ENCODE results near the gene DUSP2.
"Not testable (repeated sequence)": the region's sequence is repeated elsewhere in the genome, so short reads cannot be mapped to it uniquely, and the experiment has no call there.

The DUSP2 gene

DNA sequence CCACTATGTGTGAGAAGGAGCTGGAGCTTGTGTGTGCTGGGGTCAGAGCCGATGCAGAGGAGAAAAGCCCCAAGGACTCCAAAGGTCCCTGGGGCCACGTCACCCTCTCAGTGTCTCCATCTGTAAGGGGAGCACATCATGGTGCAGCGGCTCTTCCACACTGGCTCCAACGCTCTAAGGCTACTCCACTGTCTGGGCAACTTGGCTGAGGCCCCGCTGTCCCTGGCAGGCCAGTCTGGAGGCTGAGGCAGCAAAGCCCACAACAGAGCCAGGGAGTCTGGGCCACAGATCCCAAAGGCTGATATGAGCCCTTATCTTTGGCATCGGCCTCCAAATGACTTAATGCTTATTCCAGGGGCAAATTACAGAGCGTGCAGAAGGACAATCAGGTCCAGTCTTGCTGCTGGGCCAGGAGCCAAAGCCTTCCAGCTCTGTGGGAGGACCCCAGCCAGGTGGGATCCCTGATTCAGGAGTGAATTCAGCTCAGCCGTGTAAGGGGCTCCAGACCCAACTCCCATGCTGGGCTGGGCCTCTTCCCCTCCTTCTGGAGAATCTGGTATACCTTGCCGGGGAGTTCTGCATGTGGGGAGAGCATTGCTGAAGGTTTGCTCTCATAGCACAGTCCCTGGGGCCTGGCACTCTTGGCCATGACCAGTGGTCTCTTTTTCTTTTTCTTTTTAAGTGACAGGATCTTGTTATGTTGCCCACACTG, 1.8 kb upstream of the DUSP2 start:
- no peak for DNase-seq

- peak; percentile 92 for DNase-seq
These were observed 1.1 kb upstream of the DUSP2 start for GRCh38 chr2:96146153-96146880.

DNA sequence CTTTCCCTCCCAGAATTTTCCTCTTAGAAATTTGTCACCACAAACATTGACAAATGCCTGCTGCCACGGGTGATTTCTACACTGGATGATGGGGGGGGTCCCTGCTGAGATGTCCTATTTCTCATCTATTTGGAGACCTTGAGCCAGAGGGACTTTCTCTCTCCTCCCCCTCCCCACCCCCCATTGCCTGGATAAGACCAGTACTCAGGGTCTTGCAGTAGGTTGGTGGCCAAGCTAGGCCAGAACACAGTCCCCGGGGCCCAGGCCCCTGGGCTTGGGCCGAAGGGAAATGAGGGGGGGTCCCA, 560 bp upstream of the DUSP2 start:
- no peak for DNase-seq

GRCh38 chr2:96144481-96145035, 682 bp downstream of the DUSP2 start:
- DNase-seq, result peak; percentile 63

GRCh38 chr2:96143848-96144480, 1.3 kb downstream of the DUSP2 start:
- DNase-seq, result peak; percentile 54

GRCh38 chr2:96143231-96143847, 1.9 kb downstream of the DUSP2 start:
- DNase-seq, result peak; percentile 14

DNA sequence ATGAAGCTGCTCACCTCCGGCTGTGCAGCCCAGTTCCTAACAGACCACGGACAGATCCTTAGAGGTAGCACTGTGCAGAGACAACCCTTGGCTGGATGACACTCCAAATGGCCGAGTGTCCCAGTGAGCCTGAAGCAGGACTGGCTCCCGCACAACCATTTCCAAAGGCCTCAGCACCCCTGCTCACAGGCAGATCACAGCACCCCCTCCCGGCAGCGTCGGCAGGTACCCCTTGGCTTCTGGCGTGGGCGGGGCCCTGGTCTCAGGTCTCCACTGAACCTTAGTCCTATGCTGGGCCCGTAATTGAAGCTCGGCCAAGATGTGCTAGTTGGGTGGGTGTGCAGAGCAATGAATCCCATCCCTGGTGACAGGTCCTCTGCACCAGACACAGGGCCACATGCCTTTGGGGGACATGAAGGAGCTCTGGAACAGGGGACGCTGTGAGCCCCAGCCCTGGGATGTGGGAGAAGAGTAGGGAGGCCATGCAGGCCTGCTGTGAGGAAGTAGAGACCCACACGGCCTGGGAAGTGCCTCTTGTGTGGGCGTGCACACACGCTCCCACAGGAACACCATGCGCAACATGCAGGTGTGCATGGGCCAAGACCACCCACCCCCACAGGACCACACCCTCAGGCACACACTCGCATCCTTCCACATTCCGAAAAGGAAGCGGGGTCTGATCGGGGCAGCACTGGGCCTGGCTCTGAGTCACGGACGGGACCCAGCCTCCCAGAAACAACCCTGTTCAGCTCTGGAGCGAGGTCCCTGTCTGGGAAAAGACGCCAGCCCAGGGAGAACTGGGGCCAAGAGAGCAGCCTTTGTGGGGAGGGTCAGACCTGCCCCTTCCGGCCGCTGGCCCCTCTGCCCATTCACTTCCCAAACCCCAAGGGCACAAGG, 2.8 kb downstream of the DUSP2 start:
- DNase-seq, result peak; percentile 73

DNA sequence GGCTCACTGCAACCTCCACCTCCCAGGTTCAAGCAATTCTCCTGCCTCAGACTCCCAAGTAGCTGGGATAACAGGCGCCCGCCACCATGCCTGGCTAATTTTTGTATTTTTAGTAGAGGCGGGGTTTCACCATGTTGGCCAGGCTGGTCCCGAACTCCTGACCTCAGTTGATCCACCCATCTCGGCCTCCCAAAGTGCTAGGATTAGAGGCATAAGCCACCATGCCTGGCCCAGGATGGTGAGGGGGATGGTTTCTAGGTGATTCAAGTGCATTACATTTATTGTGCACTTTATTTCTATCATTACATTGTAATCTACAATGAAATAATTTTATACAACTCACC, 3.6 kb downstream of the DUSP2 start:
- not testable (repeated sequence) for DNase-seq

DNA sequence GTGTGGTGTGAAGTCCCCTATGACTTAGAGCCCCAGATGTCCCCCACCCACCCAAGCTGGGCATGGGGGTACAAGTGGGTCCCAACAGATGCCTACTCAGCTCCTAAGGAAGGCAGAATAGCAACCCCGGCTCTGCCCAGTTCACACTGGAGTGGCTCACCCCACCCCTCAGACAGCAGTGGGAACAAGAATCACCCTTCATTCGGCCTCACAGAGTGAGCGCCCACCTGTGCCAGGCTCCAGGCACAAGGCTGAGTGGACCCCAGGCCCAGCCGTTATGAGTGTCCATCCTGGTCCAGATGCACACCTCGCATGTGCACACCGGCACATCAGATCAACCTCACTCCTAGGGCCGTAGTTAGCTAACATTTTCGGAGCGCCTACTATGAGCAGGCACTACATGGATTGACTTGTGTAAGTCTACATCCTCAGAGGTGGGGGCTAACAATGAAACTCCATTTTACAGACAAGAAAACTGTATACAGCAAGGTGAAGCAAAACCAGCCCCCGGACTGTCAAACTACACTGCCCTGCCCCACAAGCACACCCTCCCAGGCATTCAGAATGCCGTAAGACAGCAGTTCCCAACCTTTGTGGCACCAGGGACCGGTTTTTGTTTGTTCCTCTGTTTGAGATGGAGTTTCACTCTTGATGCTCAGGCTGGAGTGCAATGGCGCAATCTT, 4.2 kb downstream of the DUSP2 start:
- no peak for DNase-seq

DNA sequence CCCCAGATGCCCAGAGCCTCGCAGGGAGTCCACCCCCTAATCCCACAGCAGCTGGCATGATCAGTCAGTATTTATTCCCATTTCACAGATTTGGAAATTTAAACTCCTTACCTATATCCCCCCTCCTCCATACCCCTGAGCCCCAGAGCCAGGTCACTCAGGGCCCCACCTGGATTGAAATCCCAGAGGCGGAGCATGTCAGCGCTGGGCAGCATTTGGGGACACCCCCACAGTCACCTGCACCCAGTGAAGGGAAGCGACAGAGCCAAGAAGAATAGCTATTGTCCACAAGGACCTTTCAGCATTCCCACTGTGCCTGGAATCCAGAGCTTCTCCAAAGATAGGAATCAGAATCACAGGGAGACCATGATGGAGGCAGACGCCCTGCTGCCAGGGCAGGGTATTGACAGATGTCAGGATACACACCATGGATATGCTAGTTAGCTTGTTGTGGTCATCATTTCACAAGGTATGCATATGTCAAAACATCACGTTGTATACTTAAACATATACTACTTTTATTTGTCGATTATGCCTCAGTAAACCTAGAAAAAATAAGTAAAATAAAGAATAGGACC, 6.0 kb downstream of the DUSP2 start:
- DNase-seq, result no peak

- peak; percentile 70 for DNase-seq
These were observed 6.8 kb downstream of the DUSP2 start, which contains the start of gene ASTL for GRCh38 chr2:96138179-96139145. TSS of gene ASTL (minus strand) at chr2:96138502. CDS start at chr2:96138436, 66 bp downstream.

DNA sequence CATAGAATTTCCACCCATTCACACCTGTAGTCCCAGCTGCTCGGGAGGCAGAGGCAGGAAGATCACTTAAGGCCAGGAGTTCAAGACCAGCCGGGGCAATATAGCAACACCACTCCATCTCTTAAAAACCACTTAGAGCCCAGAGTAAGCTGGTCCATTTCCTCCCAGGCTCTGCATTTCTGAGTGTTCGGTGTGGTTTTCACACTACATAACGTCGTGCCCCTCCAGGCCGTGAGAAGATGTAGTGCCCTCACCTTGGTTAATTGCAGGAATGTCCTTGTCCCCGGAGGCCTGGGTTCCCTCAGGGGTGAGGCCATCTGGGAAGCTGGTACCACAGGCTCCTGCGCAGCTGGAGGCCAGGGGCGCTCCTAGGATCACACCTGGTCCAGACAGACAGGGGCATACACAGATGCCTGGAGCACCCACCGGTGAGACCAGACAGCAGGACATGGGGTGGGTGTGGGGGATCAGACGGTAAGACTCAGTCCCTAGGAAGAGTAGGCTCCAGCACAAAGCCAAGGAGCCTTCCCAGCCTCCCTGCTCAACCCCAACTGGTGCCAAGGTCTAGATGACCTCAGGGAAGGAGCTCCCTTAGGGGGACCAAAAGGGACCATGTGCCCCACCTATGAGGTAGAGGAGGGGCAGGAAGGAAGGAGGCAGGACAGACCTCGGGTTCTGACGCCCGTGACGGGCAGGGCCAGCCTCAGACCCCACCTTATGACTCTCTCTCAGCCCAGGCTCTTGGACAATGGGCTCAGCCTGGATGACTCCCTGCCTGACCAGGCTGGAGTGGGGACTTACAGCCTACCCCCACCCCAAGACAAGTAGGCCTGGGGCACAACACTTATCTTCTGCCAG, 7.7 kb downstream of the DUSP2 start:
- DNase-seq, result no peak

GRCh38 chr2:96136129-96136720, 9.0 kb downstream of the DUSP2 start:
- DNase-seq, result no peak

GRCh38 chr2:96135621-96136020, 9.6 kb downstream of the DUSP2 start:
- no peak for DNase-seq

- DNase-seq, result no peak
These were observed 10.1 kb downstream of the DUSP2 start for GRCh38 chr2:96135171-96135570.

DNA sequence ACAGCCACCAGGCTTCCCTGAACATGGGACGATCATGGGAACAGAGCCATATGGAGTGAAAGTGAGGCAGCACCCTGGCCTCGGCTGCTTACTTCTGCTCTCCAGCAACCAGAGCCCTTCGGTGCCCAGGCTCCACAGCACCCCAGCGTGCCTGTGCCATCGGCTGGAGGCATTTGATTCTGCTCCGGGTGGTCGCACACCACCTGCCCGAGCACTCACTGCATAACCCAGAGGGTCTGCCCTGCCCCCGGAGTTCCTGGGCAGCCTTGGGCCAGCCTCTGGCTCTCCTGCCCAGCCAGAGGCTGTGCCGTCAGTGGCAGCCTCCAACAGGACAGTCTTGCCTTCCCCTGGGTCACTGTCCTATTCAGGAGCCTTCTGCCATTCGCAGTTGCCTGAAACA, 10.8 kb downstream of the DUSP2 start:
- no peak for DNase-seq

DNA sequence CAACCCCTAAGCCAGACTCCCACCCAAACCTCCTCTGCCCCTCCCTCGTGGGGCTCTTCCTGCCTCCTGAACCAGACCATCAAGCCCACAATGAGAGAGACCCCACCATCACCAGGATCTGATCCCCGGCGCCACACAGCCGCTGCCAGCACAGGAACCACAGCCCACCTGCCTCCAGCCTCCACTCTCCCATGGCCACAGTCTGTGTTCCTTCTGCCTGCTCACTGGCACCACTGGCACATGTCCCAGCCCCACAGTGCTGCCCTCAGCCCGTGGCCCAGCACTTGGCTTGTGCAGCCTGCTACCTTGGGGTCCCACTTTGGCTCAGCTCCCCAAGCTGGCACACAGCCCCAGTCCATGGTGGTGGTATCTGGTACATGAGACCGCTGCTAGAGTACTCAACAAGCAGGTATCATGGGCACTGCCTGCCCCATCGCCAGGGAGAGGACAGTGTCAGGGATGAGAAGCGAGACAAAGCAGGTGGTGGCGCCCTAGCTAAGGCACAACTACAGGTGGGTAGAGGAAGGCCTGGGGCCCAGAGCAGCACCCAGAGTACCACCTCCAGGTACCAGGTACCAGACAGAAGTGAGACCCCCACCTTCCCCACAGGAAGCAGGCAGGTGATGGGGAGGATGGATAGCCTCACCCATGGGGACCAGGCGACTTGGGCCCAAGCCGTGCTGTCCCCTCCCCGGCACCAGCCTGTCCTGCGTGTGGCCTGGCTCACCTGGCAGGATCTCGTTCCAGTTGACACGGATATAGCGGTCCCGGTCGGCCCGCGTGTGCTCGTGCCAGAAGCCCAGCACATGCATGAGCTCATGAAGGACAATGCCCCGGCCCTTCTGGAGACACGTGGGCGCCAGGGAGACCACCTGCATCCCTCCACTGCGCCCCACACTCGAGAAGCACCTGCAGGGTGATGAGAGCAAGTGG, 13.2 kb downstream of the DUSP2 start:
- DNase-seq, result no peak

Measured in activated naive CD4-positive, alpha-beta T cell treated with anti-CD3 and anti-CD28 coated beads, Interleukin-2, amount 50 U/mL, for 16 hours (primary cell).